C4-2B (cell line): ENCODE data around the gene UBE2E1.

Experiments used
- H3K27ac ChIP-seq: fragments of 450-650 bp; 2 replicates; pipeline ENCODE4 v1.5.1; 2017
- CTCF ChIP-seq: fragments of 450-650 bp; conservative IDR thresholded peaks from 2 replicates; pipeline ENCODE4 v1.5.1; 2017; ENCODE audit warnings: mild to moderate bottlenecking
- ZFX ChIP-seq: fragments of 450-650 bp; IDR thresholded peaks from 2 replicates; pipeline ENCODE4 v1.6.1; 2017

Gene UBE2E1

GRCh38 chr3:23886311-23886710 lies 80.6 kb downstream of the UBE2E1 start:
- TF ChIP-seq CTCF (no peak), ZFX (no peak)
- H3K27ac ChIP-seq = no peak overlapping the region

GRCh38 chr3:23888617-23889228 lies 83.0 kb downstream of the UBE2E1 start:
- no peak overlapping the region for H3K27ac ChIP-seq
- TF ChIP-seq ZFX (no peak), CTCF (peak; percentile 85)

- no peak for TF ChIP-seq CTCF
- no peak for TF ChIP-seq ZFX
- no peak overlapping the region for H3K27ac ChIP-seq
Measured at GRCh38 chr3:23889386-23889785, 83.6 kb downstream of the UBE2E1 start.

- no peak overlapping the region for H3K27ac ChIP-seq
- TF ChIP-seq CTCF (no peak), ZFX (no peak)
Measured at GRCh38 chr3:23889950-23890349, 84.2 kb downstream of the UBE2E1 start.

GRCh38 chr3:23894254-23895061 lies 88.7 kb downstream of the UBE2E1 start:
- no peak overlapping the region for H3K27ac ChIP-seq
- TF ChIP-seq CTCF = no peak
- TF ChIP-seq ZFX = no peak

GRCh38 chr3:23895181-23895580 lies 89.4 kb downstream of the UBE2E1 start:
- TF ChIP-seq ZFX = no peak
- no peak for TF ChIP-seq CTCF

GRCh38 chr3:23900744-23901143 lies 95.0 kb downstream of the UBE2E1 start:
- H3K27ac ChIP-seq = no peak overlapping the region
- 0 out of 2 replicates have a peak, but pooled peaks have one; percentile 3 for TF ChIP-seq CTCF
- no peak for TF ChIP-seq ZFX

More at GRCh38 chr3:23895181-23895580, 89.4 kb downstream of the UBE2E1 start:
- H3K27ac ChIP-seq = no peak overlapping the region
